GM23338 (cell line): ENCODE results near the gene P4HTM.

Source experiments
- CREB1 ChIP-seq: fragments of 250-450 bp; sonication (Bioruptor Pico); IDR thresholded peaks from 2 replicates; pipeline ENCODE4 v1.5.0; 2020; ENCODE audit warnings: low read depth, mild to moderate bottlenecking, moderate library complexity
- CTCF ChIP-seq, 2 experiments: fragments of 200-600 bp in 1 of 2; sonication (generic) in 1 of 2; conservative IDR thresholded peaks; 2 replicates each; pipeline versions ENCODE4 v1.5.1 to v1.6.1; 2016 to 2017; ENCODE audit warnings: antibody characterized with exemption in 2 of 2, low read depth in 2 of 2, mild to moderate bottlenecking in 2 of 2, moderate library complexity in 1 of 2
- ETS1 ChIP-seq: IDR thresholded peaks from 2 replicates; pipeline ENCODE4 v1.6.1; 2016; ENCODE audit warnings: antibody characterized with exemption
- EZH2 ChIP-seq: fragments of 200-600 bp; sonication (generic); IDR thresholded peaks from one replicate; pipeline ENCODE4 v1.8.0; 2017; ENCODE audit warnings: antibody characterized with exemption, mild to moderate bottlenecking, low read depth; ENCODE audit not compliant: unreplicated experiment
- EZH2phosphoT487 ChIP-seq: fragments of 200-600 bp; sonication (generic); IDR thresholded peaks from one replicate; pipeline ENCODE4 v1.8.1; 2018; ENCODE audit warnings: antibody characterized with exemption; ENCODE audit not compliant: unreplicated experiment
- JUNB ChIP-seq: IDR thresholded peaks from one replicate; pipeline ENCODE4 v1.6.1; 2016; ENCODE audit warnings: antibody characterized with exemption; ENCODE audit not compliant: unreplicated experiment
- NANOG ChIP-seq: IDR thresholded peaks from 2 replicates; pipeline ENCODE4 v1.6.1; 2016; ENCODE audit warnings: antibody characterized with exemption, borderline replicate concordance
- POLR2AphosphoS5 ChIP-seq: IDR thresholded peaks from 2 replicates; pipeline ENCODE4 v1.6.1; 2016; ENCODE audit warnings: antibody characterized with exemption, low read depth
- REST ChIP-seq: IDR thresholded peaks from one replicate; pipeline ENCODE4 v1.6.1; 2018; ENCODE audit warnings: antibody characterized with exemption; ENCODE audit not compliant: unreplicated experiment
- STAT1 ChIP-seq: IDR thresholded peaks from one replicate; pipeline ENCODE4 v1.6.1; 2016; ENCODE audit warnings: antibody characterized with exemption; ENCODE audit not compliant: unreplicated experiment
- ZNF114 ChIP-seq: fragments of 250-450 bp; sonication (Bioruptor Pico); IDR thresholded peaks from 2 replicates; pipeline ENCODE4 v1.5.0; 2020; ENCODE audit warnings: mild to moderate bottlenecking, moderate library complexity
- ZNF331 ChIP-seq: fragments of 250-450 bp; sonication (Bioruptor Pico); IDR thresholded peaks from 2 replicates; pipeline ENCODE4 v1.5.0; 2020; ENCODE audit warnings: low read depth, mild to moderate bottlenecking, moderate library complexity
- TF ChIP-seq, protein P1 (sequence below): fragments of 250-450 bp; sonication (Bioruptor Pico); IDR thresholded peaks from 2 replicates; pipeline ENCODE4 v1.5.0; 2020; ENCODE audit warnings: mild to moderate bottlenecking, moderate library complexity

GRCh38 chr3:49016414-49017228 is 26.6 kb downstream of the P4HTM start:
- TF ChIP-seq CTCF (conservative IDR thresholded peaks at IDR 0.05; ENCODE audit: low read depth in 2 of 2), result no peak
- no peak for TF ChIP-seq REST
- TF ChIP-seq POLR2AphosphoS5, result no peak
- TF ChIP-seq EZH2, result no peak
- no peak for TF ChIP-seq EZH2phosphoT487
- TF ChIP-seq NANOG, result no peak
- no peak for TF ChIP-seq JUNB
- no peak for TF ChIP-seq CREB1
- no peak for TF ChIP-seq ZNF114 (CRISPR knock-in tag)
- no peak for TF ChIP-seq ETS1
- TF ChIP-seq STAT1, result no peak
- no peak for TF ChIP-seq ZNF331
- TF ChIP-seq, protein P1, sequence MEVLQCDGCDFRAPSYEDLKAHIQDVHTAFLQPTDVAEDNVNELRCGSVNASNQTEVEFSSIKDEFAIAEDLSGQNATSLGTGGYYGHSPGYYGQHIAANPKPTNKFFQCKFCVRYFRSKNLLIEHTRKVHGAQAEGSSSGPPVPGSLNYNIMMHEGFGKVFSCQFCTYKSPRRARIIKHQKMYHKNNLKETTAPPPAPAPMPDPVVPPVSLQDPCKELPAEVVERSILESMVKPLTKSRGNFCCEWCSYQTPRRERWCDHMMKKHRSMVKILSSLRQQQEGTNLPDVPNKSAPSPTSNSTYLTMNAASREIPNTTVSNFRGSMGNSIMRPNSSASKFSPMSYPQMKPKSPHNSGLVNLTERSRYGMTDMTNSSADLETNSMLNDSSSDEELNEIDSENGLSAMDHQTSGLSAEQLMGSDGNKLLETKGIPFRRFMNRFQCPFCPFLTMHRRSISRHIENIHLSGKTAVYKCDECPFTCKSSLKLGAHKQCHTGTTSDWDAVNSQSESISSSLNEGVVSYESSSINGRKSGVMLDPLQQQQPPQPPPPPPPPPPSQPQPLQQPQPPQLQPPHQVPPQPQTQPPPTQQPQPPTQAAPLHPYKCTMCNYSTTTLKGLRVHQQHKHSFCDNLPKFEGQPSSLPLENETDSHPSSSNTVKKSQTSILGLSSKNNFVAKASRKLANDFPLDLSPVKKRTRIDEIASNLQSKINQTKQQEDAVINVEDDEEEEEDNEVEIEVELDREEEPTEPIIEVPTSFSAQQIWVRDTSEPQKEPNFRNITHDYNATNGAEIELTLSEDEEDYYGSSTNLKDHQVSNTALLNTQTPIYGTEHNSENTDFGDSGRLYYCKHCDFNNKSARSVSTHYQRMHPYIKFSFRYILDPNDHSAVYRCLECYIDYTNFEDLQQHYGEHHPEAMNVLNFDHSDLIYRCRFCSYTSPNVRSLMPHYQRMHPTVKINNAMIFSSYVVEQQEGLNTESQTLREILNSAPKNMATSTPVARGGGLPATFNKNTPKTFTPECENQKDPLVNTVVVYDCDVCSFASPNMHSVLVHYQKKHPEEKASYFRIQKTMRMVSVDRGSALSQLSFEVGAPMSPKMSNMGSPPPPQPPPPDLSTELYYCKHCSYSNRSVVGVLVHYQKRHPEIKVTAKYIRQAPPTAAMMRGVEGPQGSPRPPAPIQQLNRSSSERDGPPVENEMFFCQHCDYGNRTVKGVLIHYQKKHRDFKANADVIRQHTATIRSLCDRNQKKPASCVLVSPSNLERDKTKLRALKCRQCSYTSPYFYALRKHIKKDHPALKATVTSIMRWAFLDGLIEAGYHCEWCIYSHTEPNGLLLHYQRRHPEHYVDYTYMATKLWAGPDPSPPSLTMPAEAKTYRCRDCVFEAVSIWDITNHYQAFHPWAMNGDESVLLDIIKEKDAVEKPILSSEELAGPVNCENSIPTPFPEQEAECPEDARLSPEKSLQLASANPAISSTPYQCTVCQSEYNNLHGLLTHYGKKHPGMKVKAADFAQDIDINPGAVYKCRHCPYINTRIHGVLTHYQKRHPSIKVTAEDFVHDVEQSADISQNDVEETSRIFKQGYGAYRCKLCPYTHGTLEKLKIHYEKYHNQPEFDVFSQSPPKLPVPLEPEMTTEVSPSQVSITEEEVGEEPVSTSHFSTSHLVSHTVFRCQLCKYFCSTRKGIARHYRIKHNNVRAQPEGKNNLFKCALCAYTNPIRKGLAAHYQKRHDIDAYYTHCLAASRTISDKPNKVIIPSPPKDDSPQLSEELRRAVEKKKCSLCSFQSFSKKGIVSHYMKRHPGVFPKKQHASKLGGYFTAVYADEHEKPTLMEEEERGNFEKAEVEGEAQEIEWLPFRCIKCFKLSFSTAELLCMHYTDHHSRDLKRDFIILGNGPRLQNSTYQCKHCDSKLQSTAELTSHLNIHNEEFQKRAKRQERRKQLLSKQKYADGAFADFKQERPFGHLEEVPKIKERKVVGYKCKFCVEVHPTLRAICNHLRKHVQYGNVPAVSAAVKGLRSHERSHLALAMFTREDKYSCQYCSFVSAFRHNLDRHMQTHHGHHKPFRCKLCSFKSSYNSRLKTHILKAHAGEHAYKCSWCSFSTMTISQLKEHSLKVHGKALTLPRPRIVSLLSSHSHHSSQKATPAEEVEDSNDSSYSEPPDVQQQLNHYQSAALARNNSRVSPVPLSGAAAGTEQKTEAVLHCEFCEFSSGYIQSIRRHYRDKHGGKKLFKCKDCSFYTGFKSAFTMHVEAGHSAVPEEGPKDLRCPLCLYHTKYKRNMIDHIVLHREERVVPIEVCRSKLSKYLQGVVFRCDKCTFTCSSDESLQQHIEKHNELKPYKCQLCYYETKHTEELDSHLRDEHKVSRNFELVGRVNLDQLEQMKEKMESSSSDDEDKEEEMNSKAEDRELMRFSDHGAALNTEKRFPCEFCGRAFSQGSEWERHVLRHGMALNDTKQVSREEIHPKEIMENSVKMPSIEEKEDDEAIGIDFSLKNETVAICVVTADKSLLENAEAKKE (CRISPR knock-in tag), result no peak
